Measurements from ENCODE around the gene LRRC8B. TPM values are rescaled to one million over a fixed set of nuclear protein-coding genes. Genes with fewer than 3 reads are reported as not detected.

LRRC8B gene
- polyA plus RNA-seq, 3 donors from 2014 or later = 0.13 to 1.6 (median 0.72) TPM

DNA sequence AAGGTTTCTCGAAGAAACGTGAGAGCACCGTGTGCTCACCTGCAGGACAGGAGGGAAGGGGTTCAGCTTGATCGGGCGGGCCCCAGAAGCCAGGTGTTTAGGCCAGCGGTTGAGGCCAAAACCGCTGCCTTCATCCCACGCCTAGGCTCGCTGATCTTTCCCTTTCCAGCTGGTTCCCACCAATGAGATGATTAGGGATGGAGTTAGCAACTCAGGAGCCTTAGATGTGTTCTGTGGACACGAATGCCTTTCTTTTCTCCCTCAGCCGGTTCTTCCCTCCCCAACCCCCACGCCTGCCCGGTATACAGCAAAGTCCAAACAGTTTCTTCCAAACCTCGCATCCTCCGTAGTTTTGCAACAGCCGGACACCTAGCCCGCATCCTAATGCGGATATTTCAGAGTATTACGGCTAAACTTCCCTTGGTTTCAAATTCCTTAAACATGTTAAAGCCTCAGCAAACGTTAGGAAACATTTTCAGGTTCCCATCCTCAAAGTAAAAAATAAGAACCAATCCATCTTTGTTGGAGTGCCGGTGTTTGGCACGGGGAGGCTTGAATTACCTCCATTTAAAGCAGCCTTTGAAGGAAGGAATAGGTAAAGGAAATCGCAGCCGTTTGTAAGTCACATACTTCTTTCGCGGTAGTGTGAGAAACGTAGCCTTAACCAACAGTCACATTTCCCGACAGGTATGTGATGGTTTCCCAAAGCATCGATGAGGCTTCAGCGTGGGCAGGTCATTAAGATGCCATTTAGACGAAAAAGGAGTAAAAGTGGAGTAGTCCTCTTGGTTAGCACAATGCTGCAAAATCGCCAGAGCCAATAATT, 109.4 kb downstream of the LRRC8B start:
- no peaks in the 10 kb centered on the region for H3K9me3 Mint-ChIP-seq
- peak overlapping the region; percentile 88 to 96 (median 90) for H3K4me3 Mint-ChIP-seq
- H3K36me3 Mint-ChIP-seq = no peaks in the 10 kb centered on the region
- H3K27ac Mint-ChIP-seq = peak overlapping the region; percentile 75 to 91 (median 86)
- DNase-seq = peak in 2 of 3 donors; percentile 14 to 15
- H3K4me1 Mint-ChIP-seq = peaks cover 55 to 81% of the 10 kb centered on the region in 2 donors
- H3K27me3 Mint-ChIP-seq (ENCODE audit: low read depth in 3 of 3) = peaks cover 4 to 18% (median 6%) of the 10 kb centered on the region in 3 donors

DNA sequence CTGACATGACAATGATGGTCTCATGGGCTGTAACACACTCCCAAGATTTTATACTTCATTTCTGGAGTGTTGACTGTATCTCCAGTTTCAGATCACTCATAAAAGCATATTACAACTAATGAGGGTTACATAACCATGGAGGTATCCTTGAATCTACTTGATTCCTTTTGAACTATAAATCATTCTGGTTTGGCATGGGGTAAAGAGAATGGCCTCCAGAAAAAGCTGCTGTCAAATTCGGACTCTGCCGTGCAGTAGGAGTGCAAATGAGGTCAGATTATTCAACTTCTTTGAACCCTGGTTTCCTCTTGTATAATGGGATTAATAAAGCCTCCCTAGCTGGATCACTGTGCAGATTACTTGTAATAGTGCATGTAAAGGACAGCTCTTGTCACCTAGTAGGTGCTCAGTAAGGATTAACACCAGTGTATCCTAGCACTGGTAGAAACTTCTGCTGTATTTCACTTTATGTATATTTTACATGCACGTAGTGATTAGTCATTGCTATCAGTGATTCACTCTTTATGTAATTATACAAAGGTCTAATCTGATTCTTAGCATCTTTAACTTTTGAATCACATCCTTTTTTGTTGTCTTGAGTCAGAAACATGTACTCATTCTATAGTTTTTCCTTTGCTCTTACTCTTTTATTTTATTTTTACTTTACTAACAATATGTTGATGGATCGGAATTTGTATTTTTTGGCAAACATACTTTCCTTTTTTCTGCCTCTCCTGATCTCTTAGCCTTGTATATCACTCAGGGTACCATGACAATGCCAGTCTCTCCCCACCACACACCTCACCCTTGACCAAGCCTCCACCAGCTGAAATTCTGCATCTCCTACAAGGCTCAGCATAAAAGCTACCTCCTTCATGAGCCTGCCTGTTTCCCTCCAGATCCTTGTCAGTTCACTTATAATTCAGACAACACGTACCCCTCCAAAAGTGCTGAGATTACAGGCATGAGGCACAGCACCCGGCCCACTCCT, 111.5 kb downstream of the LRRC8B start:
- H3K36me3 Mint-ChIP-seq = no peaks in the 10 kb centered on the region
- peak overlapping the region in 4 of 6 donors; percentile 40 to 70 (median 64) for H3K27ac Mint-ChIP-seq

DNA sequence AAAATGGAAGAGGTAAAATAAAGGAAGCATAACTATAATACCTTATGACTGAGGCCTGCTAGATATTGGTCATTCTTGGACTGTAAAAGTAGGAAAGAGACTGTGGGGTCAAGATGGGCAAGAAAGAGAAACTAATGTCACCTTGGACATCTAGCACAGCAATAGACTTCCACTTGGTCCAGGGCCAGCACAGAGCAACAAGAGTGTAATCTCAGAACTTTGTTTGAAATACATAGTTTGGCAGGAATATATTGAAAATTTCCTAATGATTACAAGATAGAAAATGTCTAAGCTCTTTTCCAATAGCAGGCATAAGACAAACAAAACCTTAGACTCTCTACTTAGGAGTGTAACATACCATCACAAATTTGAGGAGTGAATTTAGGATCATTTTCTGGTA, 112.9 kb downstream of the LRRC8B start:
- Mint-ChIP-seq H3K27me3 (ENCODE audit: low read depth in 3 of 3) (peaks cover 2 to 11% (median 4%) of the 10 kb centered on the region in 3 donors), H3K36me3 (no peaks in the 10 kb centered on the region), H3K4me1 (peaks cover 49 to 82% of the 10 kb centered on the region in 2 donors), H3K27ac (peak overlapping the region in 3 of 6 donors; percentile 37 to 65 (median 47)), H3K9me3 (peaks cover 0 to 1% (median 0%) of the 10 kb centered on the region in 6 donors), H3K4me3 (no peak overlapping the region)
- DNase-seq = no peak

More for the DNA sequence above, 111.5 kb downstream of the LRRC8B start:
- Mint-ChIP-seq H3K27me3 (ENCODE audit: low read depth in 3 of 3) (peaks cover 4 to 18% (median 6%) of the 10 kb centered on the region in 3 donors), H3K4me3 (peak overlapping the region in 3 of 5 donors; percentile 20 to 48 (median 40)), H3K9me3 (no peaks in the 10 kb centered on the region), H3K4me1 (peaks cover 55 to 83% of the 10 kb centered on the region in 2 donors)
- DNase-seq = no peak

- no peaks in the 10 kb centered on the region for H3K27me3 Mint-ChIP-seq (ENCODE audit: low read depth in 3 of 3)
- DNase-seq = no peak
- peaks cover under 1 to 5% (median 4%) of the 10 kb centered on the region in 6 donors for H3K9me3 Mint-ChIP-seq
- H3K27ac Mint-ChIP-seq = no peak overlapping the region
- H3K36me3 Mint-ChIP-seq = peaks cover 4 to 6% (median 4%) of the 10 kb centered on the region in 3 donors
- H3K4me3 Mint-ChIP-seq = no peak overlapping the region
- H3K4me1 Mint-ChIP-seq = peaks cover 48 to 83% of the 10 kb centered on the region in 2 donors
Observed at GRCh38 chr1:89640440-89640839, 115.8 kb downstream of the LRRC8B start.

DNA sequence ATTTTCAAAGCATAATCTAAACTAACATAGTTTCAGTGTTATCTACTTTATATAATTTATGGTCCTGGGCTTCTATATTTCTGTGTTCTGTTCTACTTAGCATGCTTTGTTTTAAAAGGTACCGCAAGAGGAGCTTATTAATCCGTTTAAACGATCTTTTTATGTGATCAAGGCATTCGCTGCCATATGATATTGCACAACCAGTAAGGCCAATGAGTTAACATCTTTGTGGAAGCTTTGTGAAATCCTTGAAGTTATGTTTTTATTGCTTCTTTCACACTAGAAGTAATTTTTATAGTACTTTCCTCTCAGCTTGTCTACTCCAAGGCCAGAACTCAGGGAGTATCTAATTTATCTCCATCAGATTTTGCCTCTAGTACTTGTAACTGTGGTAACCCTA, 117.2 kb downstream of the LRRC8B start:
- peaks cover 4 to 17% (median 8%) of the 10 kb centered on the region in 6 donors for H3K9me3 Mint-ChIP-seq
- DNase-seq = no peak
- peaks cover 0 to 2% (median 0%) of the 10 kb centered on the region in 3 donors for H3K27me3 Mint-ChIP-seq (ENCODE audit: low read depth in 3 of 3)
- H3K4me1 Mint-ChIP-seq = peaks cover 37 to 74% of the 10 kb centered on the region in 2 donors
- H3K36me3 Mint-ChIP-seq = peaks cover 4 to 13% (median 8%) of the 10 kb centered on the region in 3 donors
- no peak overlapping the region for H3K4me3 Mint-ChIP-seq
- H3K27ac Mint-ChIP-seq = peak overlapping the region in 2 of 6 donors; percentile 5 to 32

GRCh38 chr1:89643577-89643976, 118.9 kb downstream of the LRRC8B start:
- DNase-seq = no peak
- Mint-ChIP-seq H3K4me3 (no peak overlapping the region), H3K9me3 (peaks cover 4 to 17% (median 8%) of the 10 kb centered on the region in 6 donors), H3K27ac (no peak overlapping the region), H3K4me1 (peaks cover 24 to 67% of the 10 kb centered on the region in 2 donors), H3K36me3 (peaks cover 4 to 17% (median 12%) of the 10 kb centered on the region in 3 donors), H3K27me3 (ENCODE audit: low read depth in 3 of 3) (peaks cover 0 to 2% (median 0%) of the 10 kb centered on the region in 3 donors)

GRCh38 chr1:89644119-89644814, 119.6 kb downstream of the LRRC8B start:
- Mint-ChIP-seq H3K27ac (peak overlapping the region in 1 of 6 donors; percentile 23), H3K27me3 (ENCODE audit: low read depth in 3 of 3) (peaks cover 0 to 2% (median 0%) of the 10 kb centered on the region in 3 donors), H3K4me3 (no peak overlapping the region), H3K4me1 (peaks cover 27 to 72% of the 10 kb centered on the region in 2 donors), H3K36me3 (peaks cover 4 to 17% (median 15%) of the 10 kb centered on the region in 3 donors), H3K9me3 (peaks cover 4 to 17% (median 8%) of the 10 kb centered on the region in 6 donors)
- DNase-seq = no peak

DNA sequence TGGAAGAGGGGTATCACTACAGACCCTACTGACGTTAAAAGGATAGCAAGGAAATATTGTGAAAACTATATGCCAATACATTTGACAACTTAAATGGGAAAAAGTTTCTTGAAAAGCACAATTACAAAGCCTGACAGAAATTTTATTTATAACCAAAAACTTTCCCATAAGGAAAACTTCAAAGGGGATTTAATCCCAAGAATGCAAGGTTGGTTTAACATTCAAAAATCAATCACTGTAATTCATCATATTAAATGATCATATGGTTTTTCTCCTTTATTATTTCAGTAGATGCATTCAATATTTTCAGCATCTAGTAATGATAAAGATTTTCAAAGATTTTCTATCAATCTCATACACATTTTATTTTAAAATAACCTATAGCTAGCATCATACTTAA, 121.6 kb downstream of the LRRC8B start:
- no peak for DNase-seq
- H3K4me3 Mint-ChIP-seq = no peak overlapping the region
- H3K27me3 Mint-ChIP-seq (ENCODE audit: low read depth in 3 of 3) = peaks cover 0 to 2% (median 0%) of the 10 kb centered on the region in 3 donors
- H3K27ac Mint-ChIP-seq = no peak overlapping the region
- peaks cover 4 to 17% (median 15%) of the 10 kb centered on the region in 3 donors for H3K36me3 Mint-ChIP-seq
- H3K9me3 Mint-ChIP-seq = peaks cover 4 to 17% (median 8%) of the 10 kb centered on the region in 6 donors
- peaks cover 37 to 72% of the 10 kb centered on the region in 2 donors for H3K4me1 Mint-ChIP-seq

Other genes with a start within 250 kb of the LRRC8B start
- gene GBP6, start 160.8 kb upstream of the LRRC8B start, polyA plus RNA-seq = under 1 TPM in 2 of 3 donors, not detected in 1; 0.17 TPM
- 1 to 10 TPM; 3.5 to 7.3 (median 4.1) TPM for gene LRRC8C, start 108.3 kb downstream of the LRRC8B start, polyA plus RNA-seq